Endothelial cell of umbilical vein (primary cell): ENCODE data around the gene PRRT4. TPM values are rescaled to one million over a fixed set of nuclear protein-coding genes. Genes with fewer than 3 reads are reported as not detected.

Source experiments
- BruUV-seq: library from RNA; stranded (reverse); fragments of 400-500 nt; replicated peaks from 2 replicates; lab custom pipeline; 2021; lab: Mats Ljungman, UMichigan
- CTCF ChIA-PET: fragments of 300-600, 350-600 bp; sonication (Branson Sonifier 250); formaldehyde crosslinking; loops from one replicate; lab custom pipeline; 2021; ENCODE audit warnings: antibody characterized with exemption, inconsistent platforms; lab: Charles Lee
- POLR2A ChIA-PET: fragments of 300-600, 350-600 bp; sonication (Branson Sonifier 250); formaldehyde crosslinking; loops from one replicate; lab custom pipeline; 2021; ENCODE audit warnings: antibody characterized with exemption, inconsistent platforms; lab: Charles Lee
- DNase-seq: peaks from one replicate; pipeline ENCODE4 v3.0.0-alpha.2; 2011; ENCODE audit warnings: low read depth, low spot score
- FAIRE-seq: peaks from 2 replicates; lab custom pipeline; 2011; peaks lifted over from hg19 to GRCh38; lab: Jason Lieb, UNC
- H2AFZ ChIP-seq: 2 replicates; pipeline ENCODE4 v1.6.0; 2012; ENCODE audit warnings: low read depth, low read length, control low read depth, inconsistent platforms
- H3K27ac ChIP-seq: 2 replicates; pipeline ENCODE4 v1.5.1; 2011; ENCODE audit warnings: low read depth, mild to moderate bottlenecking, control low read depth, low read length, moderate library complexity; ENCODE audit not compliant: insufficient read depth
- H3K27me3 ChIP-seq, 2 experiments: 2 replicates each; pipeline versions ENCODE4 v1.6.0 to v1.6.1; 2011; ENCODE audit warnings: low read length in 2 of 2, mixed read lengths in 1 of 2; ENCODE audit not compliant: control insufficient read depth in 2 of 2, insufficient read depth in 2 of 2
- H3K36me3 ChIP-seq, 2 experiments: 2 replicates in 1 of 2; 3 replicates in 1 of 2; pipeline ENCODE4 v1.5.1; 2011; ENCODE audit warnings: low read length in 2 of 2, mild to moderate bottlenecking in 1 of 2, moderate library complexity in 1 of 2; ENCODE audit not compliant: control insufficient read depth in 2 of 2, insufficient read depth in 2 of 2; ENCODE audit errors: extremely low read depth in 1 of 2
- H3K4me1 ChIP-seq: 3 replicates; pipeline ENCODE4 v1.5.1; 2011; ENCODE audit warnings: mild to moderate bottlenecking, low read length; ENCODE audit not compliant: control insufficient read depth, insufficient read depth; ENCODE audit errors: extremely low read depth
- H3K4me2 ChIP-seq: 2 replicates; pipeline ENCODE4 v1.6.1; 2011; ENCODE audit warnings: low read length, control low read depth, mixed read lengths; ENCODE audit not compliant: insufficient read depth
- H3K4me3 ChIP-seq, 3 experiments: fragments of 200-600 bp in 1 of 3; sonication (generic), shearing (Covaris generic) in 1 of 3; replicated peaks in 1 of 3; 2 replicates each; pipeline ENCODE4 v1.5.1; 2011 to 2016; ENCODE audit warnings: control low read depth in 3 of 3, low read length in 3 of 3, mild to moderate bottlenecking in 2 of 3, inconsistent platforms in 1 of 3, low read depth in 1 of 3, moderate library complexity in 1 of 3; ENCODE audit not compliant: insufficient read depth in 1 of 3
- H3K79me2 ChIP-seq: 2 replicates; pipeline ENCODE4 v1.6.0; 2012; ENCODE audit warnings: low read length, inconsistent platforms; ENCODE audit not compliant: control insufficient read depth, insufficient read depth
- H3K9ac ChIP-seq: replicated peaks from 2 replicates; pipeline ENCODE3; 2011; ENCODE audit warnings: low read length, control low read depth; ENCODE audit not compliant: insufficient read depth; ENCODE audit errors: extremely low read depth
- H3K9me1 ChIP-seq: replicated peaks from 3 replicates; pipeline ENCODE4 v1.6.0; 2011; ENCODE audit warnings: mild to moderate bottlenecking, low read length; ENCODE audit not compliant: control insufficient read depth, insufficient read depth; ENCODE audit errors: extremely low read depth
- H3K9me3 ChIP-seq: replicated peaks from 2 replicates; pipeline ENCODE4 v1.5.1; 2012; ENCODE audit warnings: low read length, inconsistent platforms; ENCODE audit not compliant: control insufficient read depth, insufficient read depth
- H4K20me1 ChIP-seq: replicated peaks from 2 replicates; pipeline ENCODE3; 2011; ENCODE audit warnings: mild to moderate bottlenecking, low read length; ENCODE audit not compliant: control insufficient read depth, insufficient read depth; ENCODE audit errors: extremely low read depth
- EZH2 ChIP-seq: IDR thresholded peaks from 2 replicates; pipeline ENCODE4 v1.6.1; 2012; ENCODE audit warnings: borderline replicate concordance, low read depth, mild to moderate bottlenecking, moderate library complexity, low read length, inconsistent platforms; ENCODE audit not compliant: severe bottlenecking
- FOS ChIP-seq: IDR thresholded peaks from 2 replicates; pipeline ENCODE4 v1.6.1; 2011; ENCODE audit warnings: mild to moderate bottlenecking, low read length, moderate library complexity, borderline replicate concordance; ENCODE audit not compliant: insufficient read depth
- JUN ChIP-seq: IDR thresholded peaks from 2 replicates; pipeline ENCODE4 v1.6.1; 2011; ENCODE audit warnings: borderline replicate concordance, low read depth; ENCODE audit not compliant: insufficient read length, insufficient read depth
- MYC ChIP-seq: IDR thresholded peaks from one replicate; pipeline ENCODE4 v1.6.1; 2011; ENCODE audit warnings: mild to moderate bottlenecking, low read depth, low read length
- POLR2A ChIP-seq: IDR thresholded peaks from 2 replicates; pipeline ENCODE4 v1.6.1; 2012; ENCODE audit warnings: low read depth, mild to moderate bottlenecking, control low read depth, low read length
- POLR2AphosphoS5 ChIP-seq: IDR thresholded peaks from 2 replicates; pipeline ENCODE4 v1.6.1; 2012; ENCODE audit warnings: low read depth, mild to moderate bottlenecking, control low read depth, low read length, moderate library complexity; ENCODE audit not compliant: insufficient read depth
- dilution Hi-C: fragments of 300-500 bp; cut with MboI; formaldehyde crosslinking; loops from one replicate; pipeline ENCODE4 v1.15.0; 2019; ENCODE audit warnings: low sequenced_read_pairs; ENCODE audit not compliant: extremely low pct_ligation_motif_present
- intact Hi-C: fragments of 100-400 bp; cut with micrococcal nuclease; formaldehyde crosslinking; loops from one replicate; pipeline ENCODE4 v1.10.0; 2022
- polyA plus RNA-seq, 4 experiments: library from polyadenylated mRNA; depleted of rRNA in 3 of 4; stranded (reverse) in 3 of 4; unstranded in 1 of 4; fragments of >200 nt; gene quantifications; 2 replicates each; pipeline versions ENCODE4 v1.2.1 to v1.2.3, GENCODE V29; 2011 to 2012; ENCODE audit warnings: missing spikeins in 1 of 4
- total RNA-seq: library from RNA; stranded (reverse); gene quantifications from 2 replicates; pipeline ENCODE4 v1.2.3, GENCODE V29; 2021
- TF ChIP-seq, protein P1 (sequence below), 2 donors: IDR thresholded peaks; 1 replicate in 1 of 2; 2 replicates in 1 of 2; pipeline ENCODE4 v1.5.1; 2011; ENCODE audit warnings: low read length in 2 of 2, mild to moderate bottlenecking in 2 of 2, moderate library complexity in 2 of 2, control low read depth in 1 of 2, inconsistent platforms in 1 of 2, low read depth in 1 of 2; ENCODE audit not compliant: insufficient read depth in 1 of 2; ENCODE audit errors: extremely low read depth in 1 of 2
- TF ChIP-seq, protein P2 (sequence below): IDR thresholded peaks from 2 replicates; pipeline ENCODE4 v1.6.1; 2011; ENCODE audit not compliant: insufficient read depth, insufficient read length

Gene PRRT4
- total and polyA plus RNA-seq, 2 donors (not counting 3 experiments of a cell fraction or from before 2014, with no cell fraction given), result 0.03 TPM; not detected in 1

DNA sequence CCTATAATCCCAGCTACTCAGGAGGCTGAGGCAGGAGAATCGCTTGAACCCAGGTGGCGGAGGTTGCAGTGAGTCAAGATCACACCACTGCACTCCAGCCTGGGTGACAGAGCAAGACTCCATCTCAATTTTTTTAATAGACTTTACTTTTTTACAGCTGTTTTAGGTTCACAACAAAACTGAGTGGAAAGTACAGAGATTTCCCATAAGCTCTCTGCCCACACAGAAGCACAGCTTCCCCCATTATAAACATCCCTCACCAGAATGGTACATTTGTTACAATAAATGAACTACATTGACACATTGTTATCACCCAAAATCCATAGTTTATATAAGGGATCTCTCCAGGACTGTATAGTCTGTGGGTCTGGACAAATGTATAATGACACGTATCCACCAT is 14.6 kb upstream of the PRRT4 start:
- no TSS peak for BruUV-seq
- intact Hi-C loops (no loop called here), dilution Hi-C loops (no loop called here)
- H3K27ac ChIP-seq, result no peak overlapping the region
- no peaks in the 10 kb centered on the region for H3K4me1 ChIP-seq
- H3K9me1 ChIP-seq, result no peaks in the 10 kb centered on the region
- no peak overlapping the region for H3K4me2 ChIP-seq
- H3K79me2 ChIP-seq, result no peaks in the 10 kb centered on the region
- no peak for DNase-seq
- FAIRE-seq, result no peak
- POLR2A ChIA-PET, result no interaction called here
- H3K4me3 ChIP-seq, result no peak overlapping the region
- H2AFZ ChIP-seq, result no peak overlapping the region
- H3K36me3 ChIP-seq, result no peaks in the 10 kb centered on the region
- H4K20me1 ChIP-seq, result no peaks in the 10 kb centered on the region
- H3K9me3 ChIP-seq, result no peaks in the 10 kb centered on the region
- TF ChIP-seq FOS, result no peak
- TF ChIP-seq, protein P1, sequence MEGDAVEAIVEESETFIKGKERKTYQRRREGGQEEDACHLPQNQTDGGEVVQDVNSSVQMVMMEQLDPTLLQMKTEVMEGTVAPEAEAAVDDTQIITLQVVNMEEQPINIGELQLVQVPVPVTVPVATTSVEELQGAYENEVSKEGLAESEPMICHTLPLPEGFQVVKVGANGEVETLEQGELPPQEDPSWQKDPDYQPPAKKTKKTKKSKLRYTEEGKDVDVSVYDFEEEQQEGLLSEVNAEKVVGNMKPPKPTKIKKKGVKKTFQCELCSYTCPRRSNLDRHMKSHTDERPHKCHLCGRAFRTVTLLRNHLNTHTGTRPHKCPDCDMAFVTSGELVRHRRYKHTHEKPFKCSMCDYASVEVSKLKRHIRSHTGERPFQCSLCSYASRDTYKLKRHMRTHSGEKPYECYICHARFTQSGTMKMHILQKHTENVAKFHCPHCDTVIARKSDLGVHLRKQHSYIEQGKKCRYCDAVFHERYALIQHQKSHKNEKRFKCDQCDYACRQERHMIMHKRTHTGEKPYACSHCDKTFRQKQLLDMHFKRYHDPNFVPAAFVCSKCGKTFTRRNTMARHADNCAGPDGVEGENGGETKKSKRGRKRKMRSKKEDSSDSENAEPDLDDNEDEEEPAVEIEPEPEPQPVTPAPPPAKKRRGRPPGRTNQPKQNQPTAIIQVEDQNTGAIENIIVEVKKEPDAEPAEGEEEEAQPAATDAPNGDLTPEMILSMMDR (IDR thresholded peaks at IDR 0.05; ENCODE audit: extremely low read depth in 1 of 2, insufficient read depth in 1 of 2, low read depth in 1 of 2, low read length in 2 of 2), result no peak
- TF ChIP-seq, protein P2, sequence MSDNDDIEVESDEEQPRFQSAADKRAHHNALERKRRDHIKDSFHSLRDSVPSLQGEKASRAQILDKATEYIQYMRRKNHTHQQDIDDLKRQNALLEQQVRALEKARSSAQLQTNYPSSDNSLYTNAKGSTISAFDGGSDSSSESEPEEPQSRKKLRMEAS, result no peak
- no peak for TF ChIP-seq POLR2AphosphoS5
- TF ChIP-seq JUN, result no peak
- no peak for TF ChIP-seq MYC
- no peak for TF ChIP-seq POLR2A
- TF ChIP-seq EZH2, result no peak
- CTCF ChIA-PET, result interaction anchor here (1.0 to 20.6 kb wide), 4 partner anchors 9 to 25 kb away, joined by 3 to 778 read pairs (median 7); partner anchors contain the start of gene RBM28
- peaks cover 2 to 8% of the 10 kb centered on the region in 2 experiments for H3K27me3 ChIP-seq
- H3K9ac ChIP-seq, result no peak overlapping the region
